ENCODE measurements around the gene NIPA2. TPM values are rescaled to one million over a fixed set of nuclear protein-coding genes. Genes with fewer than 3 reads are reported as not detected.
A peak's percentile ranks its signal among the peaks of the same experiment; 100 is the strongest.

NIPA2 gene
- total RNA-seq, 2 experiments from 2014 or later = 53.7 to 59.5 TPM

GRCh38 chr15:22844421-22845288 is 6.2 kb downstream of the NIPA2 start:
- Mint-ChIP-seq H3K27me3 (ENCODE audit: low read depth) (no peaks in the 10 kb centered on the region), H3K27ac (no peak overlapping the region), H3K4me1 (ENCODE audit: low read depth) (peaks cover 29% of the 10 kb centered on the region), H3K4me3 (no peak overlapping the region), H3K9me3 (ENCODE audit: insufficient read depth) (no peaks in the 10 kb centered on the region), H3K36me3 (ENCODE audit: low read depth) (peaks cover 39% of the 10 kb centered on the region)
- DNase-seq (no peak), ATAC-seq (no peak)
- ChIA-PET POLR2A (no interaction called here), CTCF (no interaction called here)

DNA sequence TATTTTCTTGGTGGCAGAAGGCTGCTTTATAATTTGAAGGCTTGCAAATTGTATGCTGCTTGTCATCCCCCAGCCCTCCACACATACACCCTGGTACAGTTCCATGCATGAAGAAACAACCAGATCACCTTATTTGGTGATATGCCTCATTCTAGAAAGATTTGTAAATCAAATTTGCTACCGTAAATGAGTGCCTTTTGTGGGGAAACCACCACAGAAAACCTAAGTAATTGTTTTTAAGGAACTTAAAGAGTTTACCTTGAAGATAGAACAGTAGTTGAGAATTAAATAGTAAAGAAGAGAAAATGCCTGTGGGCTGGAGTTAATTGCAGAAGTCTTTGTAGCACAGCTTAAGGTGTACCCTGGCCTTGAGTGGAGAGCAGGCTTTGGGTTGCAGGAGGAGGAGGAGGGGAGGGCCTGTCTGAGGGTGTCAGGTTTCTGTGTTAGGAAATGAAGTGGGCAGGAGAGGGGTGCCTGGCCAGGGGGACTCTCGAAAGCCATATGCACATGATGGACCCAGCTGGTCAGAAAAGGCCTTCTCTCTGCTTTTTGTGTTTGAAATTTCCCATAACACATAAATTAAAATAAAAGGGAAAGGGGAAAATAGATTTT is 6.9 kb downstream of the NIPA2 start:
- Mint-ChIP-seq H3K27me3 (ENCODE audit: low read depth) (no peaks in the 10 kb centered on the region), H3K27ac (peak overlapping the region; percentile 54), H3K36me3 (ENCODE audit: low read depth) (peaks cover 41% of the 10 kb centered on the region), H3K4me1 (ENCODE audit: low read depth) (peaks cover 31% of the 10 kb centered on the region), H3K4me3 (no peak overlapping the region), H3K9me3 (ENCODE audit: insufficient read depth) (no peaks in the 10 kb centered on the region)
- DNase-seq = no peak
- ATAC-seq = no peak
- CTCF ChIA-PET = no interaction called here
- POLR2A ChIA-PET = no interaction called here

- H3K9me3 Mint-ChIP-seq (ENCODE audit: insufficient read depth) = no peaks in the 10 kb centered on the region
- H3K4me3 Mint-ChIP-seq = no peak overlapping the region
- H3K27ac Mint-ChIP-seq = no peak overlapping the region
- no peaks in the 10 kb centered on the region for H3K27me3 Mint-ChIP-seq (ENCODE audit: low read depth)
- peaks cover 28% of the 10 kb centered on the region for H3K4me1 Mint-ChIP-seq (ENCODE audit: low read depth)
- ChIA-PET CTCF (no interaction called here), POLR2A (no interaction called here)
- DNase-seq (no peak), ATAC-seq (no peak)
- H3K36me3 Mint-ChIP-seq (ENCODE audit: low read depth) = peaks cover 44% of the 10 kb centered on the region
Measured at GRCh38 chr15:22846073-22846472, 7.6 kb downstream of the NIPA2 start.

- H3K27me3 Mint-ChIP-seq (ENCODE audit: low read depth) = no peaks in the 10 kb centered on the region
- ChIA-PET POLR2A (no interaction called here), CTCF (no interaction called here)
- ATAC-seq = no peak
- no peak overlapping the region for H3K4me3 Mint-ChIP-seq
- H3K36me3 Mint-ChIP-seq (ENCODE audit: low read depth) = peaks cover 49% of the 10 kb centered on the region
- no peaks in the 10 kb centered on the region for H3K9me3 Mint-ChIP-seq (ENCODE audit: insufficient read depth)
- no peak for DNase-seq
- no peak overlapping the region for H3K27ac Mint-ChIP-seq
- H3K4me1 Mint-ChIP-seq (ENCODE audit: low read depth) = peaks cover 16% of the 10 kb centered on the region
Measured at GRCh38 chr15:22850055-22850454, 11.6 kb downstream of the NIPA2 start.

DNA sequence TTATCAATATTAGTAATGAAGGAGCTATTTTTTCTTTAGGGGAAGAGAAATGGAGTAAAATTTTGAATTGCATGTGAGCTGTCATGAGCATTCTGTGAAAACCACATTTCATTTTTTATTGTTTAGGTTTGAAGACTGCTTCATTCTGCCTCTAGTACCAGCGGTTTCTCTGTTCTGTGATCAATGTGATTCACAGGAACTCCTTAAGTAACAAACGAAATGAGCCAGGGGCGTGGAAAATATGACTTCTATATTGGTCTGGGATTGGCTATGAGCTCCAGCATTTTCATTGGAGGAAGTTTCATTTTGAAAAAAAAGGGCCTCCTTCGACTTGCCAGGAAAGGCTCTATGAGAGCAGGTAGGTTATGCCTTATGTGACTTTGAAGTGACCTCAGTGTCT is 13.0 kb downstream of the NIPA2 start:
- H3K27ac Mint-ChIP-seq = no peak overlapping the region
- CTCF ChIA-PET = no interaction called here

GRCh38 chr15:22855791-22856190 is 17.3 kb downstream of the NIPA2 start:
- H3K4me3 Mint-ChIP-seq = no peak overlapping the region
- DNase-seq (no peak), ATAC-seq (no peak)
- H3K27me3 Mint-ChIP-seq (ENCODE audit: low read depth) = no peaks in the 10 kb centered on the region
- ChIA-PET POLR2A (interaction anchor here (1.2 kb wide), 1 partner anchor 16 kb away, joined by 3 read pairs; no protein-coding TSS in a partner anchor), CTCF (no interaction called here)
- H3K9me3 Mint-ChIP-seq (ENCODE audit: insufficient read depth) = no peaks in the 10 kb centered on the region
- no peak overlapping the region for H3K27ac Mint-ChIP-seq
- H3K4me1 Mint-ChIP-seq (ENCODE audit: low read depth) = peaks cover 1% of the 10 kb centered on the region
- peaks cover 50% of the 10 kb centered on the region for H3K36me3 Mint-ChIP-seq (ENCODE audit: low read depth)

More for the DNA sequence above, 13.0 kb downstream of the NIPA2 start:
- no peak overlapping the region for H3K4me3 Mint-ChIP-seq
- H3K9me3 Mint-ChIP-seq (ENCODE audit: insufficient read depth) = no peaks in the 10 kb centered on the region
- H3K4me1 Mint-ChIP-seq (ENCODE audit: low read depth) = peaks cover 16% of the 10 kb centered on the region
- no peaks in the 10 kb centered on the region for H3K27me3 Mint-ChIP-seq (ENCODE audit: low read depth)
- DNase-seq (no peak), ATAC-seq (no peak)
- H3K36me3 Mint-ChIP-seq (ENCODE audit: low read depth) = peaks cover 47% of the 10 kb centered on the region
- POLR2A ChIA-PET = no interaction called here

GRCh38 chr15:22856659-22857058 is 18.2 kb downstream of the NIPA2 start:
- POLR2A ChIA-PET = interaction anchor here (1.2 kb wide), 1 partner anchor 16 kb away, joined by 3 read pairs; no protein-coding TSS in a partner anchor
- peaks cover 53% of the 10 kb centered on the region for H3K36me3 Mint-ChIP-seq (ENCODE audit: low read depth)
- no peaks in the 10 kb centered on the region for H3K9me3 Mint-ChIP-seq (ENCODE audit: insufficient read depth)
- H3K27ac Mint-ChIP-seq = no peak overlapping the region
- no peaks in the 10 kb centered on the region for H3K4me1 Mint-ChIP-seq (ENCODE audit: low read depth)
- ATAC-seq = no peak
- H3K4me3 Mint-ChIP-seq = no peak overlapping the region
- DNase-seq = no peak
- CTCF ChIA-PET = no interaction called here
- no peaks in the 10 kb centered on the region for H3K27me3 Mint-ChIP-seq (ENCODE audit: low read depth)

DNA sequence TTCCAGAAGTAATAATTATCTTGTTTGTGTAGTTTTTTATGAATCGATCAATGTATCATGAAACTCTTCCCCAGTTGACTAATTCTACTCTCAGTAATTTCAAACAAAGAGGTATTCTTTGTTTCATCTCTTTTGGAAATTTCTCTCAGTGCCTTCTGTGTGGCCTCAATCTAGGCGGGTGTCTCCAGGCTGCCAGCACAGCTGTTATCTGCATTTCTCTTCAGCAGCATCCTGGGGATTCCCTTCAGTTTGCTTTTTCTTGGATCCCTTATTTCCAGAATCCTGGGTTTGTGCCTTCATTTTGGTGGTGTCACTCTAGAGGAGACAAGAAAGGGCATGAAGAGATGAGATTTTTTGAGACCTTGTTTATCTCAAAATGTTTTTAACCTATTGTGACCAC is 22.7 kb downstream of the NIPA2 start:
- CTCF ChIA-PET = no interaction called here
- peaks cover 3% of the 10 kb centered on the region for H3K4me1 Mint-ChIP-seq (ENCODE audit: low read depth)
- no peak overlapping the region for H3K4me3 Mint-ChIP-seq
- H3K36me3 Mint-ChIP-seq (ENCODE audit: low read depth) = peaks cover 61% of the 10 kb centered on the region
- no peaks in the 10 kb centered on the region for H3K27me3 Mint-ChIP-seq (ENCODE audit: low read depth)
- H3K27ac Mint-ChIP-seq = no peak overlapping the region
- H3K9me3 Mint-ChIP-seq (ENCODE audit: insufficient read depth) = no peaks in the 10 kb centered on the region
- DNase-seq = no peak
- no peak for ATAC-seq
- POLR2A ChIA-PET = no interaction called here

- CTCF ChIA-PET = no interaction called here
- Mint-ChIP-seq H3K4me3 (no peak overlapping the region), H3K36me3 (ENCODE audit: low read depth) (peaks cover 68% of the 10 kb centered on the region), H3K4me1 (ENCODE audit: low read depth) (peaks cover 3% of the 10 kb centered on the region), H3K27ac (no peak overlapping the region), H3K27me3 (ENCODE audit: low read depth) (no peaks in the 10 kb centered on the region), H3K9me3 (ENCODE audit: insufficient read depth) (no peaks in the 10 kb centered on the region)
- ATAC-seq = no peak
- POLR2A ChIA-PET = no interaction called here
- no peak for DNase-seq
Measured at GRCh38 chr15:22863356-22863755, 24.9 kb downstream of the NIPA2 start.

- ATAC-seq = no peak
- no peaks in the 10 kb centered on the region for H3K9me3 Mint-ChIP-seq (ENCODE audit: insufficient read depth)
- CTCF ChIA-PET = no interaction called here
- peaks cover 64% of the 10 kb centered on the region for H3K36me3 Mint-ChIP-seq (ENCODE audit: low read depth)
- H3K27ac Mint-ChIP-seq = no peak overlapping the region
- no peak for DNase-seq
- H3K27me3 Mint-ChIP-seq (ENCODE audit: low read depth) = no peaks in the 10 kb centered on the region
- POLR2A ChIA-PET = no interaction called here
- H3K4me3 Mint-ChIP-seq = no peak overlapping the region
- peaks cover 3% of the 10 kb centered on the region for H3K4me1 Mint-ChIP-seq (ENCODE audit: low read depth)
Measured at GRCh38 chr15:22866079-22866478, 27.6 kb downstream of the NIPA2 start.

- Mint-ChIP-seq H3K27me3 (ENCODE audit: low read depth) (no peaks in the 10 kb centered on the region), H3K27ac (no peak overlapping the region), H3K9me3 (ENCODE audit: insufficient read depth) (no peaks in the 10 kb centered on the region), H3K36me3 (ENCODE audit: low read depth) (peaks cover 52% of the 10 kb centered on the region), H3K4me1 (ENCODE audit: low read depth) (peaks cover 3% of the 10 kb centered on the region), H3K4me3 (no peak overlapping the region)
- POLR2A ChIA-PET = no interaction called here
- ATAC-seq = no peak
- CTCF ChIA-PET = no interaction called here
- no peak for DNase-seq
Measured at GRCh38 chr15:22867886-22868285, 29.4 kb downstream of the NIPA2 start.

DNA sequence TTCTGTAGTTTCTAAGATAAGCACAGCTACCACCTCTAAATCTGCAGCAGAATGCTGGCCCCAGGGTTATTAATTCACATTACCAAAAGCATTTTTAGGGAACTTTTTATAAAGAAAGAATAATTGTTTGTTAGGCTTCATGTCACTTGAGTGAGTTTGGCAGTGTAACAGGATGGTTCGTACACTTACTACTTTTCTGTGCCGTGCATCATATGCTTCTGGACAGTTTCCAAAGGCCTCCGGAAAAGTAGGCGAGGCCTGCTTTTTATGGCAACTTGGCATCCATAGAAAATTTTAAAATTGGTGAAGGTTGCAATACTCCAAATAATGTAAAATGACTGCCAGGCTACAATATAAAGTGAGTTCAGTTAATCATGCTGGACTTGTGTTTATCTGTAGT is 30.0 kb downstream of the NIPA2 start:
- H3K9me3 Mint-ChIP-seq (ENCODE audit: insufficient read depth) = no peaks in the 10 kb centered on the region
- DNase-seq = no peak
- H3K36me3 Mint-ChIP-seq (ENCODE audit: low read depth) = peaks cover 48% of the 10 kb centered on the region
- CTCF ChIA-PET = no interaction called here
- no peak for ATAC-seq
- H3K27me3 Mint-ChIP-seq (ENCODE audit: low read depth) = no peaks in the 10 kb centered on the region
- POLR2A ChIA-PET = no interaction called here
- no peak overlapping the region for H3K4me3 Mint-ChIP-seq
- no peak overlapping the region for H3K27ac Mint-ChIP-seq
- H3K4me1 Mint-ChIP-seq (ENCODE audit: low read depth) = peaks cover 3% of the 10 kb centered on the region

Data from activated CD8-positive, alpha-beta T cell treated with anti-CD3 and anti-CD28 coated beads, Interleukin-2, amount 10 ng/mL, durations not matched to agents 7 days and 5 days (primary cell).